Forelimb muscle (tissue), 1 donor: Measurements from ENCODE around the gene PRAMEF8. TPM values are rescaled to one million over a fixed set of nuclear protein-coding genes. Genes with fewer than 3 reads are reported as not detected.

ENCODE experiments used
- polyA plus RNA-seq: library from polyadenylated mRNA; unstranded; fragments of 120-200 nt; gene quantifications from one replicate; pipeline ENCODE4 v1.2.1, GENCODE V29; 2013; ENCODE audit not compliant: insufficient read length

Gene PRAMEF8
- polyA plus RNA-seq, 1 donor = not detected

Other genes starting within 250 kb of the PRAMEF8 start
- gene PRAMEF27, start 228.6 kb downstream of the PRAMEF8 start, polyA plus RNA-seq = not detected
- not detected for gene HNRNPCL3, start 224.4 kb downstream of the PRAMEF8 start, polyA plus RNA-seq
- not detected for gene PRAMEF25, start 214.4 kb downstream of the PRAMEF8 start, polyA plus RNA-seq
- not detected for gene HNRNPCL2, start 168.3 kb downstream of the PRAMEF8 start, polyA plus RNA-seq
- gene PRAMEF26, start 129.1 kb downstream of the PRAMEF8 start, polyA plus RNA-seq = not detected
- 0.20 TPM for gene HNRNPCL4, start 119.5 kb downstream of the PRAMEF8 start, polyA plus RNA-seq
- gene PRAMEF9, start 113.3 kb downstream of the PRAMEF8 start, polyA plus RNA-seq = not detected
- gene PRAMEF13, start 83.7 kb downstream of the PRAMEF8 start, polyA plus RNA-seq = not detected
- gene PRAMEF18, start 59.0 kb downstream of the PRAMEF8 start, polyA plus RNA-seq = not detected
- gene PRAMEF5, start 30.9 kb downstream of the PRAMEF8 start, polyA plus RNA-seq = not detected
- gene PRAMEF33, start 18.4 kb upstream of the PRAMEF8 start, polyA plus RNA-seq = not detected
- not detected for gene PRAMEF15, start 30.4 kb upstream of the PRAMEF8 start, polyA plus RNA-seq
- not detected for gene PRAMEF14, start 62.0 kb upstream of the PRAMEF8 start, polyA plus RNA-seq
- not detected for gene PRAMEF19, start 86.8 kb upstream of the PRAMEF8 start, polyA plus RNA-seq
- gene PRAMEF17, start 104.5 kb upstream of the PRAMEF8 start, polyA plus RNA-seq = not detected
- gene PRAMEF20, start 125.3 kb upstream of the PRAMEF8 start, polyA plus RNA-seq = not detected
- gene LRRC38, start 228.9 kb upstream of the PRAMEF8 start, polyA plus RNA-seq = 42.3 TPM